Measurements from ENCODE around the gene CYP4X1.

DNA sequence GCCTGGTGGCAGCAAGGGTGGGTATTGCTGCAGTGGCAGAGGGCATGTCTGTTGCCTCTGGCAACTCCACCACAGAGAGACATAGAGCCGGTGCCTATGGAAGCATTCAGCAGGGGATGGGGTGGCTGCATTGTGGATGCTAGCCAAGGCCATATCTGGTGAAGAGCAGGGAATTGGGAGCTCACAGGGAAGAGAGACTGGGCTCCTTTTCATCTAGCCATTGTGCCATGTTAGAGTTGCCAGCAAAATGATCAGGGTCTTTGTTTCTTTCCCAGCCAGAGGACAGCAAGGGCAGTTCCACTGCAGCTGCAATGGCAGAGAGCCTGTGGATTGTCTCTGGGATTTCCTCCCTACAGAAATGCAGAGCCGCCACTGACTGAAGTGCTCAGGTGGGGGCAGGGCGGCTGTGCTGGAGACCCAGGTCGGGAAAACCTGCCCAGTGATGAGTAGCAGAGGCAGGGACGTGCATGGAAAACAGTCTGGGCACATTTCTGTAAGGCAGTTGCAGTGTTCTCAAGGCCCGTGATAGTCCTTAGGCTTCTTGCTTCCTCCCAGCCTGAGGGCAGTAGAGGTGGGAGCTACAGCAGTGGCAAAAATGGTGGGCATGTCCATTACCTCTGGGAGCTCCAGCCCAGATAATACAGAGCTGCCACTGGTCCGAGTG is 40.2 kb upstream of the CYP4X1 start:
- TF ChIP-seq POLR2A (IDR thresholded peaks at IDR 0.05) (no peak), CTCF (IDR thresholded peaks at IDR 0.05) (no peak), POLR2AphosphoS5 (IDR thresholded peaks at IDR 0.05) (no peak), EP300 (IDR thresholded peaks at IDR 0.05) (no peak)

Data from sigmoid colon (tissue), 4 donors.